GM19468 (cell line): Measurements from ENCODE around the gene CPA4.

Source experiments
- ATAC-seq: cut with Tn5 transposase; IDR thresholded peaks from one replicate; pipeline ENCODE4 v1.9.1; 2021; ENCODE audit warnings: mild to moderate bottlenecking, moderate library complexity, moderate number of reproducible peaks; ENCODE audit not compliant: unreplicated experiment; ENCODE audit errors: extremely low read depth

Gene CPA4

GRCh38 chr7:130338233-130338632, 45.3 kb downstream of the CPA4 start:
- ATAC-seq, result no peak

- ATAC-seq, result no peak
Observed at GRCh38 chr7:130341882-130342281, 48.9 kb downstream of the CPA4 start.

GRCh38 chr7:130342701-130343380, 49.9 kb downstream of the CPA4 start:
- ATAC-seq, result no peak

GRCh38 chr7:130344271-130344866, 51.4 kb downstream of the CPA4 start, which contains the start of gene CPA5:
CPA5 (plus strand) TSS chr7:130344816; CDS start chr7:130346486, 1,670 bp downstream.
- no peak for ATAC-seq

GRCh38 chr7:130345136-130345535, 52.2 kb downstream of the CPA4 start:
- ATAC-seq, result no peak

- ATAC-seq, result no peak
Observed at GRCh38 chr7:130345725-130346124, 52.8 kb downstream of the CPA4 start.

GRCh38 chr7:130346177-130346905, 53.4 kb downstream of the CPA4 start:
- no peak for ATAC-seq

GRCh38 chr7:130346941-130347340, 54.0 kb downstream of the CPA4 start:
- no peak for ATAC-seq

- no peak for ATAC-seq
Observed at GRCh38 chr7:130349911-130350782, 57.2 kb downstream of the CPA4 start.

GRCh38 chr7:130350945-130351790, 58.2 kb downstream of the CPA4 start:
- ATAC-seq, result no peak

- ATAC-seq, result no peak
Observed at GRCh38 chr7:130351791-130352090, 58.8 kb downstream of the CPA4 start.

GRCh38 chr7:130352194-130353074, 59.5 kb downstream of the CPA4 start:
- no peak for ATAC-seq

GRCh38 chr7:130353196-130353595, 60.2 kb downstream of the CPA4 start:
- ATAC-seq, result no peak

GRCh38 chr7:130356121-130356875, 63.3 kb downstream of the CPA4 start:
- no peak for ATAC-seq

- no peak for ATAC-seq
Observed at GRCh38 chr7:130356876-130357611, 64.1 kb downstream of the CPA4 start.

GRCh38 chr7:130358471-130358870, 65.5 kb downstream of the CPA4 start:
- ATAC-seq, result no peak

- ATAC-seq, result no peak
Observed at GRCh38 chr7:130359276-130359857, 66.4 kb downstream of the CPA4 start.
